HG03457 (cell line): ENCODE data around the gene XRN2.

ENCODE experiments used
- ATAC-seq: cut with Tn5 transposase; IDR thresholded peaks from one replicate; pipeline ENCODE4 v1.9.1; 2021; ENCODE audit warnings: moderate number of reproducible peaks; ENCODE audit not compliant: unreplicated experiment

The XRN2 gene

GRCh38 chr20:21303061-21303871 is at the start of gene XRN2:
Gene XRN2 (plus strand): TSS chr20:21303331. CDS start chr20:21303399, 68 bp downstream.
- peak; percentile 77 for ATAC-seq

- ATAC-seq, result no peak
These were observed 45.9 kb upstream of the XRN2 start for GRCh38 chr20:21257192-21257591.

GRCh38 chr20:21258411-21258810 is 44.7 kb upstream of the XRN2 start:
- no peak for ATAC-seq

GRCh38 chr20:21259346-21259745 is 43.8 kb upstream of the XRN2 start:
- ATAC-seq, result no peak

GRCh38 chr20:21262812-21263211 is 40.3 kb upstream of the XRN2 start:
- no peak for ATAC-seq

GRCh38 chr20:21265261-21266190 is 37.6 kb upstream of the XRN2 start:
- no peak for ATAC-seq

- ATAC-seq, result no peak
These were observed 37.0 kb upstream of the XRN2 start for GRCh38 chr20:21266191-21266536.

- no peak for ATAC-seq
These were observed 33.4 kb upstream of the XRN2 start for GRCh38 chr20:21269772-21270171.

- no peak for ATAC-seq
These were observed 32.3 kb upstream of the XRN2 start for GRCh38 chr20:21270806-21271205.

GRCh38 chr20:21272279-21272678 is 30.9 kb upstream of the XRN2 start:
- no peak for ATAC-seq

GRCh38 chr20:21272679-21273078 is 30.5 kb upstream of the XRN2 start:
- ATAC-seq, result no peak

- ATAC-seq, result no peak
These were observed 29.3 kb upstream of the XRN2 start for GRCh38 chr20:21273755-21274386.

- no peak for ATAC-seq
These were observed 24.3 kb upstream of the XRN2 start for GRCh38 chr20:21278829-21279228.

GRCh38 chr20:21279706-21280521 is 23.2 kb upstream of the XRN2 start:
- no peak for ATAC-seq

- no peak for ATAC-seq
These were observed 22.6 kb upstream of the XRN2 start for GRCh38 chr20:21280522-21281016.

GRCh38 chr20:21286775-21287174 is 16.4 kb upstream of the XRN2 start:
- ATAC-seq, result no peak

- no peak for ATAC-seq
These were observed 14.4 kb upstream of the XRN2 start for GRCh38 chr20:21288587-21289370.

GRCh38 chr20:21289651-21290050 is 13.5 kb upstream of the XRN2 start:
- ATAC-seq, result no peak

GRCh38 chr20:21291026-21291425 is 12.1 kb upstream of the XRN2 start:
- no peak for ATAC-seq

GRCh38 chr20:21294755-21295154 is 8.4 kb upstream of the XRN2 start:
- no peak for ATAC-seq
